ENCODE data around the gene CACYBP. TPM values are rescaled to one million over a fixed set of nuclear protein-coding genes. Genes with fewer than 3 reads are reported as not detected.
"Not testable (repeated sequence)": the region's sequence is repeated elsewhere in the genome, so short reads cannot be mapped to it uniquely, and the experiment has no call there.

The CACYBP gene
- total and polyA plus RNA-seq, 2 of the 8 experiments (the other 6 are each of a cell fraction or from before 2014, with no cell fraction given): 28.3 to 247 TPM

GRCh38 chr1:175023043-175023921, 23.5 kb downstream of the CACYBP start, which contains the start of gene MRPS14 (continued):
- TF ChIP-seq RBBP5 (IDR thresholded peaks at IDR 0.05; ENCODE audit: borderline replicate concordance, low read depth, low read length): 0 out of 2 replicates have a peak, but pooled peaks have one; percentile 52

GRCh38 chr1:175023922-175024242, 24.1 kb downstream of the CACYBP start:
- not testable (repeated sequence) for H3K18ac ChIP-seq (ENCODE audit: extremely low read depth, low read length); H2BK15ac ChIP-seq (ENCODE audit: low read length); H2BK12ac ChIP-seq (ENCODE audit: low read depth, low read length); H3K14ac ChIP-seq (ENCODE audit: insufficient read length); H3K9me3 ChIP-seq (ENCODE audit: insufficient read depth in 2 of 2, low read depth in 1 of 2, low read length in 1 of 2); H2AK5ac ChIP-seq (ENCODE audit: low read depth, low read length); H2BK20ac ChIP-seq (ENCODE audit: low read length); H3K27me3 ChIP-seq (replicated peaks in 1 of 4; ENCODE audit: control insufficient read depth in 3 of 4, extremely low read depth in 1 of 4, insufficient read depth in 3 of 4, low read length in 3 of 4); H3K23me2 ChIP-seq (ENCODE audit: low read depth, low read length); H3K4me1 ChIP-seq (replicated peaks in 1 of 4; ENCODE audit: control insufficient read depth in 3 of 4, insufficient read depth in 4 of 4, low read length in 3 of 4); H4K91ac ChIP-seq (replicated peaks; ENCODE audit: insufficient read length, low read length); FAIRE-seq; H3K79me1 ChIP-seq (ENCODE audit: low read depth, low read length); H4K5ac ChIP-seq (ENCODE audit: insufficient read length, low read depth, low read length); H3K23ac ChIP-seq (ENCODE audit: insufficient read length); H3K4ac ChIP-seq (replicated peaks; ENCODE audit: insufficient read length, low read depth, low read length); H2BK120ac ChIP-seq (replicated peaks; ENCODE audit: low read depth, low read length); DNase-seq (ENCODE audit: low read depth in 1 of 2, low spot score in 2 of 2); H4K8ac ChIP-seq (ENCODE audit: extremely low read depth, insufficient read depth, low read length); H3K56ac ChIP-seq (replicated peaks; ENCODE audit: insufficient read length, low read depth, low read length); H2BK5ac ChIP-seq (ENCODE audit: low read depth, low read length); H3K36me3 ChIP-seq (ENCODE audit: control insufficient read depth in 2 of 4, insufficient read depth in 4 of 4, low read length in 3 of 4); H4K20me1 ChIP-seq (replicated peaks in 1 of 2; ENCODE audit: control insufficient read depth in 1 of 2, insufficient read depth in 2 of 2, low read length in 2 of 2)
- Histone ChIP-seq H3K4me2 (ENCODE audit: insufficient read depth in 1 of 2, low read depth in 2 of 2, low read length in 2 of 2) (peak overlapping the region; percentile 40 to 73), H3K79me2 (ENCODE audit: control insufficient read depth in 1 of 2, insufficient read depth in 2 of 2, low read length in 2 of 2) (peaks cover 0 to 23% of the 10 kb centered on the region in 2 experiments; a peak in 2 of 4 replicates), H2AFZ (ENCODE audit: low read length) (peak overlapping the region; percentile 83), H3K4me3 (ENCODE audit: extremely low read depth in 1 of 4, insufficient read depth in 2 of 4, low read depth in 3 of 4, low read length in 4 of 4) (peak overlapping the region; percentile 79 to 98 (median 97); a peak in 7 of 8 replicates), H3K27ac (ENCODE audit: low read depth, low read length) (peak overlapping the region; percentile 57; the same call in 1 of the 2 replicates), H3K9ac (replicated peaks in 1 of 4; ENCODE audit: extremely low read depth in 1 of 4, low read depth in 3 of 4, low read length in 3 of 4) (peak overlapping the region in 3 of 4 experiments; percentile 59 to 86 (median 63); a peak in 6 of 7 replicates)
- CTCF ChIA-PET (ENCODE audit: partially characterized antibody): interaction anchor here (0.9 to 1.2 kb wide), 6 partner anchors 12 to 295 kb away, joined by 3 to 6 read pairs (median 4); no protein-coding TSS in a partner anchor
- 97% methylated on average over 2 of the region's 2 CpGs; no CpG with 5 or more reads in 1 of the 2 experiments for WGBS, 2 experiments (ENCODE audit: extremely low coverage in 1 of 2, insufficient coverage in 1 of 2, insufficient read length in 1 of 2, insufficient replicate concordance in 2 of 2, low coverage in 1 of 2, low lambda C conversion rate in 2 of 2, missing lambda C conversion rate in 1 of 2)
- POLR2A ChIA-PET (ENCODE audit: partially characterized antibody): interaction anchor here (0.8 to 5.9 kb wide), 11 partner anchors 8 to 301 kb away, joined by 3 to 66 read pairs (median 6); partner anchors contain the start of gene CACYBP
